Measurements from ENCODE around the gene PCBP3. TPM values are rescaled to one million over a fixed set of nuclear protein-coding genes. Genes with fewer than 3 reads are reported as not detected.

Gene PCBP3
- total and polyA plus RNA-seq, 2 of the 8 experiments (the other 6 are each of a cell fraction or from before 2014, with no cell fraction given) = 3.5 to 6.3 TPM

DNA sequence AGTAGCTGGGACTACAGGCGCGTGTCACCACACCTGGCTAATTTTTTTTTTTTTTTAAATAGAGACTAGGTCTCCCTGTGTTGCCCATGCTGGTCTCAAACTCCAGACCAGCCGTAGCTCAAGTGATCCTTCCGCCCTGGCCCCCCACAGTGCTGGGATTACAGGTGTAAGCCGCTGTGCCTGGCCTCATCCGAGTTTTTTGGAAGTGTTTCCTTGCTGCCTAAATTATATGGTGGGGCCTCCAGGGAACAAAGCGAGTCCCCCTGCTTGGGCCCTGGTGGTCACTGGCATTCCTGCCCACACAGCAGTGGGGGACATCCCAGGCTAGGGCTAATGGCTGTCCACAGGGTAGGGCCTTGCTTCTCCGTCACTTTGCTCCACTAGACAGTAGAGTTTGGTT is 143.8 kb downstream of the PCBP3 start (continued):
- TF ChIP-seq EP300 (IDR thresholded peaks at IDR 0.05; ENCODE audit: borderline replicate concordance in 1 of 2, low read depth in 2 of 2, low read length in 2 of 2) = no peak
- no peak for TF ChIP-seq SUZ12 (IDR thresholded peaks at IDR 0.05; ENCODE audit: low read length)
- TF ChIP-seq POU5F1 (IDR thresholded peaks at IDR 0.05; ENCODE audit: low read depth, low read length) = no peak
- no peak for TF ChIP-seq POLR2A (IDR thresholded peaks at IDR 0.05; ENCODE audit: control extremely low read depth in 1 of 2, low read depth in 2 of 2, low read length in 2 of 2)
- no peak for TF ChIP-seq PHF8 (conservative IDR thresholded peaks at IDR 0.05; ENCODE audit: low read depth, low read length)
- TF ChIP-seq, protein P1, sequence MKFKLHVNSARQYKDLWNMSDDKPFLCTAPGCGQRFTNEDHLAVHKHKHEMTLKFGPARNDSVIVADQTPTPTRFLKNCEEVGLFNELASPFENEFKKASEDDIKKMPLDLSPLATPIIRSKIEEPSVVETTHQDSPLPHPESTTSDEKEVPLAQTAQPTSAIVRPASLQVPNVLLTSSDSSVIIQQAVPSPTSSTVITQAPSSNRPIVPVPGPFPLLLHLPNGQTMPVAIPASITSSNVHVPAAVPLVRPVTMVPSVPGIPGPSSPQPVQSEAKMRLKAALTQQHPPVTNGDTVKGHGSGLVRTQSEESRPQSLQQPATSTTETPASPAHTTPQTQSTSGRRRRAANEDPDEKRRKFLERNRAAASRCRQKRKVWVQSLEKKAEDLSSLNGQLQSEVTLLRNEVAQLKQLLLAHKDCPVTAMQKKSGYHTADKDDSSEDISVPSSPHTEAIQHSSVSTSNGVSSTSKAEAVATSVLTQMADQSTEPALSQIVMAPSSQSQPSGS (IDR thresholded peaks at IDR 0.05; ENCODE audit: low read length) = no peak
- TF ChIP-seq CEBPB (IDR thresholded peaks at IDR 0.05; ENCODE audit: low read depth, low read length) = no peak
